Epidermal melanocyte (primary cell): ENCODE data around the gene LMLN.
"Not testable (repeated sequence)": the region's sequence is repeated elsewhere in the genome, so short reads cannot be mapped to it uniquely, and the experiment has no call there.

Experiments
- DNase-seq: peaks from one replicate; pipeline ENCODE4 v3.0.0; 2011; ENCODE audit warnings: low spot score; ENCODE audit not compliant: insufficient read length

Gene LMLN, protein sequence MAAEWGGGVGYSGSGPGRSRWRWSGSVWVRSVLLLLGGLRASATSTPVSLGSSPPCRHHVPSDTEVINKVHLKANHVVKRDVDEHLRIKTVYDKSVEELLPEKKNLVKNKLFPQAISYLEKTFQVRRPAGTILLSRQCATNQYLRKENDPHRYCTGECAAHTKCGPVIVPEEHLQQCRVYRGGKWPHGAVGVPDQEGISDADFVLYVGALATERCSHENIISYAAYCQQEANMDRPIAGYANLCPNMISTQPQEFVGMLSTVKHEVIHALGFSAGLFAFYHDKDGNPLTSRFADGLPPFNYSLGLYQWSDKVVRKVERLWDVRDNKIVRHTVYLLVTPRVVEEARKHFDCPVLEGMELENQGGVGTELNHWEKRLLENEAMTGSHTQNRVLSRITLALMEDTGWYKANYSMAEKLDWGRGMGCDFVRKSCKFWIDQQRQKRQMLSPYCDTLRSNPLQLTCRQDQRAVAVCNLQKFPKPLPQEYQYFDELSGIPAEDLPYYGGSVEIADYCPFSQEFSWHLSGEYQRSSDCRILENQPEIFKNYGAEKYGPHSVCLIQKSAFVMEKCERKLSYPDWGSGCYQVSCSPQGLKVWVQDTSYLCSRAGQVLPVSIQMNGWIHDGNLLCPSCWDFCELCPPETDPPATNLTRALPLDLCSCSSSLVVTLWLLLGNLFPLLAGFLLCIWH

DNA sequence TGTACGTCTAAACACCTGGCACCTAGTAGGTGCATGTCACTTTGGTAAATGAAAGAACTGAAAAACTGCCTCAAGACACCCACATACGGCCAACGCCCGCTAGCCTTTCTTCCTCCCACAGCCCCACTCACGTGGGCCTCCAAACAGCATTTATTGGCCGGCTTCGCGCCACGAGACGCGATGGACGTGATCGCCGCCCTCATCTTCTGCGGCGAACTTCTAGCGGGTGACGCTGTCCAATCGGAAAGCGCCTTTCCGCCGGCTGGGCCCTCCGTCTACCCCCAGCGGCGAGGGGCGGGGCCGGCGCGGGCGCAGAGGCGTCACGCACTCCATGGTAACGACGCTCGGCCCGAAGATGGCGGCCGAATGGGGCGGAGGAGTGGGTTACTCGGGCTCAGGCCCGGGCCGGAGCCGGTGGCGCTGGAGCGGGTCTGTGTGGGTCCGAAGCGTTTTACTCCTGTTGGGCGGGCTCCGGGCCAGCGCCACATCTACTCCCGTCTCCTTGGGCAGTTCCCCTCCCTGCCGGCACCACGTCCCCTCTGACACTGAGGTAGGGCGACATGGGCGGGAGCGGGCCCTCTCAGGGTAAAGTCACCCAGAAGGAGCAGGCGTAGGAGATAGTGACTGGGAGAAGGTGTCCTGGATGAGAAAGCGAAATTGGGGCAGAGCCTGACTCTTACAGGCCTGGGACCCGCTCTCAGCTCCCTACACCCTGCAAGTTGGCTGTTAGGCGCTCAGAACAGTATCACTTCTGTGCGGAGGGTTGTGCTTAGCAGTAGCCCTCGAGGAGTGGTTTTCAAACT lies at the start of gene LMLN:
Gene LMLN (plus strand): TSS at position 327 of the 803 bp plus-strand sequence. CDS start 29 bp downstream, at position 356.
- peak; percentile 85 for DNase-seq

DNA sequence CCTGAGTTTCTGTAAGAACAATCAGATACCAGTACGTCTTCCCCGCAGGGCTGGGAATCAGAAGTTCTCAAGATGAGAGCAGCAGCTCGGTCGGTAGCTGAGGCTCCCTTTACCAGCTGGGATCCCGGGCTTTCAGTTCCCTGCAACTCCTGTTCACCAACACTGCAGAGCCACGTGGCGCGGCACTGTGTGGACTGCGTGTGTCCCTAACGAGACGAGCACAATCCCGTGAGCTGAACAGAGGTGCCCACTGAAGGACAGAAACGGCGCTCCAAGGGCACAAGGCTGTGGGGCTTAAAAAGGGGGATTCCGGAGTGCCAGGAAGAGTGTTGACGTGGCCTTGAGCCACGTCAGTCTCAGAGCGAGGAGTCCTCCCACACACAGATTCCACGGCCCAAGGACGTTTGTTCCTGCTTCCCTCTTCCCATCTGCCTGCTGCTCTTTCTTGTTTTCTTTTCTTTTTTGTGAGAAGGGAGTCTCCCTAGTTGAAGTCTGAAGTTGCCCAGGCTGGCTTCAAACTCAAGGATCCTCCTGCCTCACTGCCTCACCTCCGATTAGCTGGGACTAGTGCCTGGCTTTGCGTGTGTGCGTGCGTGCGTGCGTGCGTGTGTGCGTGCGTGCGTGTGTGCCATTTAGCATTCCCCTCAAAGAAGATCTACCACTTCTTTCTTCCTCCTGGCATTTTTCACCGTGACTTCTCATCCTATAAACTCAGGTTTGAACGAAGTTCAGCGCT lies 47.1 kb upstream of the LMLN start:
- DNase-seq, result no peak

DNA sequence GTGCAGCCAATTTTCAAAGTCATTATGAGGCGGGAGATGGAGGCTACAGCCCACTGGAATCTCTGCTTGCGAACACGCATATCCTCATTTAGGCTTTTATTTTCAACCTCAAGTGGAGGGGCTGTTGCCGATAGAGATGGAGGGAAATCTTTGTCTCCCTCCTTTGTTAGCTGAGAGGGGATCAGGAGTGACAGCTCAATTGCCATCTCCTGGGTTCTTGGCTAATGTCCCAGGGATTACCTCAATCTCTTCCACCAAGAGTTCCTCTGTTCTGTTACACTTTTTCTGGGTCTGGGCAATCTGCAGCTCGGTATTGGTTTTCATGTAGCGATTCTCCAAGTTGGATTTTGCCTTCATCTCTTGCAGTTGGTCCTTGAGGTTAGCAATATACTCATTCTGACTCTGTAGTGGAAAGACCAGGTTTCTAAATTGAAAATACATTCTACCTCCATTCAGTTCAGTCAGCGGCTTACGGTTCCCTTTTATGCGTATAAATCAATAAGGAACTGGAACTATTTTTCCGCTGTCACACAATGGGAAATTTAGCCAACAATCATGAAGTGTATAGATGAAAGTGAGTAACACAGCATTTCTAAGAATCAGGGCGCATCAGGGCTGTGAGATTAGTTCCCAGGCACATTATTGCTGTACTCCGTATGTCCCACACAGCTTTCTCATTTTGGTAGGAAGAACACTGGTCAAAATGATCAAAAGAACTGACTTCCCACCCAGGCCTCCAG lies 46.2 kb upstream of the LMLN start:
- no peak for DNase-seq

DNA sequence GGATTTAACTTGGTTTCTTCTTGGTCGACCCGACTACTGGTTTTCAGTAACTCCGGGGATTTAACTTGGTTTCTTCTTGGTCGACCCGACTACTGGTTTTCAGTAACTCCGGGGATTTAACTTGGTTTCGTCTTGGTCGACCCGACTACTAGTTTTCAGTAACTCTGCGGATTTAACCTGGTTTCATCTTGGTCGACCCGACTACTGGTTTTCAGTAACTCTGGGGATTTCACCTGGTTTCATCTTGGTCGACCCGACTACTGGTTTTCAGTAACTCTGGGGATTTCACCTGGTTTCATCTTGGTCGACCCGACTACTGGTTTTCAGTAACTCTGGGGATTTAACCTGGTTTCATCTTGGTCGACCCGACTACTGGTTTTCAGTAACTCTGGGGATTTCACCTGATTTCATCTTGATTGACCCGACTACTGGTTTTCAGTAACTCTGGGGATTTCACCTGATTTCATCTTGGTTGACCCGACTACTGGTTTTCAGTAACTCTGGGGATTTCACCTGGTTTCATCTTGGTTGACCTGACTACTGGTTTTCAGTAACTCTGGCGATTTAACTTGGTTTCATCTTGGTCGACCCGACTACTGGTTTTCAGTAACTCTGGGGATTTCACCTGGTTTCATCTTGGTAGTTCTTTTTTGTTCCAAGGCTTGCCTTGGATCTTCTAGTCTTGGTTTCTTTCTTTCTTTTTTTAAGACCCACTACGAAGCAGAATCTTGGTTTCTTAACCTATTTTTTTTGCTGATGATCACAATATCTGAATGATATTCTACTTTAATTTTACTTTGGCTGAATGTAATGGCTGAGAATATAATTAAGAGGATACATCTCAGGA lies 38.4 kb upstream of the LMLN start:
- not testable (repeated sequence) for DNase-seq

DNA sequence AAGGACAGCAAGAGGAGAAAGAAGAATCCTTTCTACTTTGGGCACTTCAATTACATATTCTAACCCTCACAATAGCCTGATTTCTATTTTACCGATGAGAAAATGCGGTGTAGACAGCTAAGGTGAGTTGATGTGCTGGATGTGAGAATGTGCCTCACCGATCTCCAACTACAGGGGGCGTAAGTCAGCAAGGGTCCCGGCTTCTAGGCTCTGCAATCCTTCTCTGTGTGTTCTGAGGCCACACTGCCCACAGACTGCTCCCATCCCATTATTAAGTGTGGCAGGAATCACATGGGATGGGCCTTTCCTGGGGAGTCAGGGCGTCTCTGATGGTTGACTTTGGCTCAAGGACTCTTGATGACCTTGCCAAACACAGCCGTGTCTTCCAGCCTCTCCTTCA lies 33.6 kb upstream of the LMLN start:
- no peak for DNase-seq

DNA sequence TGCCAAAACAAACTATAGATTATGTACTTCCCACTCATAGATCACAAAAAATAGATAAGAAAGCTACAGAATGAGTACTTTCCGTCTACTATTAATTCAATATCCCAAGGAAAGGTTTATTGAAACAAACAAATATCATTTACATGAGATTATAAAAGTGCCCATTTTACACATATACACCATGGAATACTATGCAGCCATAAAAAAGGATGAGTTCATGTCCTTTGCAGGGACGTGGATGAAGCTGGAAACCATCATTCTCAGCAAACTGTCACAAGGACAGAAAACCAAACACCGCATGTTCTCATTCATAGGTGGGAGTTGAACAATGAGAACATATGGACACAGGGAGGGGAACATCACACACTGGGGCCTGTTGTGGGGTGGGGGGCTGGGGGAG lies 32.4 kb upstream of the LMLN start:
- not testable (repeated sequence) for DNase-seq

DNA sequence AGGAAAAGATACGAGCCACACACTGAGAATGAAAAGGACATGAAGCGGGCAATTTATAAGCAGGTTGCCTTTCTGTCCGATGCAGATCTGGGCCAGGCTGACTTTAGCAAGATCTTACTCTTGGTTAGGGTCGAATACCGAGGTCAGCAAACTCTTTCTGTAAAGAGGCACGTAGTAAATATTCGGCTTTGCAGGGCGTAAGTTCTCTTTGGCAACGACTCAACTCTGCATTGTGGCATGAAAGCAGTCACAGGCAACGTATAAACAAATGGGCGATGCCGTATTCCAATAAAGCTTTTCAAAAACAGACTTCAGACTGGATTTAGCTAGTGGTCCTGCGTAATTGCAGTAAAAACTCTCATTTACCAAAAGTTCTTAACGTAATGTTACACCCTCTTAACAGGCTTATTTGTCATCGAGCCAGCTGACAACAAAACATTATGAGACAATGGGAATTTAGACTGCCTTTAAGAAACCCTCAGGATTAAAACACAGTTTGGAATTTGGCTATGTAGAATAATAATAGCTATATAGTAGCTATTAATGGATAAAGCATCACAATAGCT lies 23.1 kb upstream of the LMLN start:
- DNase-seq, result no peak

DNA sequence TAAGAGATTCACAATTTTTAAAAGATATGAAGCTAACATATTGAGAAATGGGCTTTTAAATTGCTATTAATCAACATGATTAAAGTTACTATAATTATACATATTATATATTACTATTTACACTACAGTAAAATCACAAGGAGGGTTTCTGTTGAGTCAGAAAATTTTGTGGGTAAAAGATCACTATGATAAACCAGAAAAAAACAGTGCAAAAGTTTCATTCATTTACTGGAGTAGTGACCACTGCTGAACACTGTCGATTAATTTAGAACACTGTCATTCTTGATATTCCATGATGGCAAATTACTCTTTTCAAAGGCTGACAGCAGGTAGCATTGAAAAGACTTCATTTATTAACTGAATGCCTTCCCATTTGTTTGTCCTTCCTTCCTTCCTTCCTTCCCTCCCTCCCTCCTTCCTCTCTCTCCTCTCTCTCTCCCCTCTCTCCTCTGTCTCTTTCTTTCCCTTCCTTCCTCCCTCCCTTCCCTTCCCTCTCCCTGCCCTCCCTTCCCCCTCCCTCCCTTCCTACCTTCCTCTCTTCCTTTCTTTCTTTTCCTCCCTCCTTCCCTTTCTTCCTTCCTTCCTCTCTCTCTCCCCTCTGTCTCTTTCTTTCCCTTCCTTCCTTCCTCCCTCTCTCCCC lies 19.2 kb upstream of the LMLN start:
- no peak for DNase-seq

DNA sequence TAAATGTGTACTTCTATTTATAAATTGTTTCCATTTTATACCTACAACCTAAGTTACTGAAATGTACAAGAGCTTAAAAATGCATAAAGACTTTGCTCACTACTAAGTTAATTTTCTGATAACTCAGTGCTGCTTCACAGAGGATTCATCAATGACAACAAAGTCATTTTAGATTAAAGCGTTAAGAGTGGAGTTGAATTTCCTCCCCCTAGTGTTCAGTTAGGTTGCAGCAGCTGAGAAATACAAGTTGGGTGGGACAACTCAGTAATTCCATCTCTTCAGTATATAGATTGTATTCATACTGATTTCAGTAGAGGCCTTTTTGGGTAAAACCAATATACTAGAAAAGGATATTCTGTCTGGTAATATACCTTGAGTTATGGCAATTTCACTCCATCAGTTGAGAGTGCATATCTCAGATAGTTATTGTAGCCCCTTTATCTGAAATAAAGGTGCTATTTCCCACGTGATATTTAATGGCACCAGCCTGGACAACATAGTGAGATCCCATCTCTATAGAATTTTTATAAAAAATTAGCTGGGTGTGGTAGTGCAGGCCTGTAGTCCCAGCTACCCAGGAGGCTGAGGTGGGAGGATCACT lies 17.0 kb upstream of the LMLN start:
- DNase-seq, result no peak

DNA sequence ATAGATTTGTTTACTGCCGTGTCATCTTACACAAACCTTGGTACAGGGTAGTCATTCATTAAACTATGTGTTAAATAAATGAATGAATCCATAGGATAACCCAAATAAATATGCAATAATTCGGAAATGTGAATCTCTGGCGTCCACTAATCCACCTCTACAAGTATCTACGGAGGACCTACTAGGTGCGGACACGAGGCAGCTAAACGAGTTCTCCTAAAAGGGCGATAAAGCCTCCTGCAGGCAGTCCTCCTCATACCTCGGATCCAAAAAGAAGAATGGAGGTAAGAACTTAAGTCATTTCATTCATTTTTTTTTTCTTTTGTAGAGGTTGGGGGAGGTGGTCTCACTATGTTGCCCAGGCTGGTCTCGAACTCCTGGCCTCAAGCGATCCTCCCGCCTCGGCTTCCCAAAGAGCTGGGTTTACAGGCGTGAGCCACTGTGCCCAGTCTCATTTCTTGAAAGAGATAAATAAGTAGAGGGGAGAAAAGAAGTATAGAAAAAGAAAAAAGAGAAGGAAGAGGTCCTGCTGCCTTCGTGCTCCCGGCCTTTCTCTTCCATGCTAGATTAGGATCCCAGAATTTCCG lies 10.7 kb upstream of the LMLN start:
- DNase-seq, result no peak

DNA sequence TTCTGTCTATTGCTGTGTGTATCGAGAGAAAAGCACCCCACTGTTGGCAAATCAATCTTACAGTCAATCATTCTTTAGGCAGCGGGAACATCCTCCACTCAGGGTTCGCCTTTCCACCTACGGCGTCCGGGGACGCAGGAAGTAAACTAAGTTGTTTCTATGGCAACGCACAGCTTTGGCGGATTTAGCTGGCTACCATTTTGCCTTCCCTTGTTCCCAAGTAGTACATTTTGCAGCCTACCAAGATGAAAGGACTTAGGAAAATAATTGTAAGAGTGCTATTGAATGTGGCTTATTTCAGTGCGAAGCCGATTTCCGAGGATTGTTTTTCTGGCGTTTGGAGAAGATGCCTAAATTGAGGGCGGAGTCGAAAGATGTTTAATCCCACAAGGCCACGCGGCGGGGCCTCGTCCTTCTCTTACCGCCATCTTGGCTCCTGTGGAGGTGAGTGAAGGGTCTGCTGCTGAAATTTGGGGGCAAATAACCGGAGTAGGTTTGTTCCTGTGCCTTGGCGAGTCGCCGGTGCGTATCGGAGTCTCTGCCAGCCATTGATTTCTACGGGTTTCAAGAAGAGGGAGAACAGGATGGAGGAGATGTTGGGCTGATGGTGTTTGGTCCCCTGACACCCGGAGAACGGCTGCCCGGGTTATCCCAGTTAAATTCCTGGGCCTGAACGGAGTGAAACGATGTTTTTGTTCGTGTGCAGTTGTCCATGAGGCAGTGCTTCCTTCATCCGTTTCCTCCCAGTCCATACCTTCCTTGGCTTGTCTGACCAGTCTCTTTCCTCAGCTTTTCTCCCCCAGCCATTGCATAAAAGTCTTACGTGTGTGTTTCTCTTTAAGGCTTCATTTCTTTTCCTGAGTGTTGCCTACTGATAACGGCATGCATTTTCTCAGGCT lies 10.0 kb upstream of the LMLN start, which contains the start of gene RPL35A:
Gene RPL35A (plus strand): TSS at position 413 of the 899 bp plus-strand sequence. CDS start 778 bp downstream, outside the sequence.
- DNase-seq, result peak; percentile 79

DNA sequence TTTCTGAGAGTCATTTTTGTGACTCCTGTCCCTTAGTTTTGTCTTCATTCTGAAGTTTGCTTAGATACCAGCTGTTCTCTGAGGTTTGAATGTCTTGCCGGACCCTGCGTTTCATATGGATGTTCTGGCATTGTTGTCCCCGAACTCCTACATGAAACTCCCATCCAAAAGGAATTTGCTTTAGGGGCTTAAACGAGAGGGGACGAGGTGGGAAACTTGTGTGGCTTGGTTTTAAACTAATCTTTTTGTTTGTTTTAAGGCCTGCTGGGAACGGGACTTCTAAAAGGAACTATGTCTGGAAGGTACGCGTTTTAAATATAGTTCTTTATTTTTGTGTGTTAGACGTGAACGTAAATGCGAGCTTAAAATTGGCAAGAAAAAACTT lies 9.3 kb upstream of the LMLN start:
- no peak for DNase-seq

DNA sequence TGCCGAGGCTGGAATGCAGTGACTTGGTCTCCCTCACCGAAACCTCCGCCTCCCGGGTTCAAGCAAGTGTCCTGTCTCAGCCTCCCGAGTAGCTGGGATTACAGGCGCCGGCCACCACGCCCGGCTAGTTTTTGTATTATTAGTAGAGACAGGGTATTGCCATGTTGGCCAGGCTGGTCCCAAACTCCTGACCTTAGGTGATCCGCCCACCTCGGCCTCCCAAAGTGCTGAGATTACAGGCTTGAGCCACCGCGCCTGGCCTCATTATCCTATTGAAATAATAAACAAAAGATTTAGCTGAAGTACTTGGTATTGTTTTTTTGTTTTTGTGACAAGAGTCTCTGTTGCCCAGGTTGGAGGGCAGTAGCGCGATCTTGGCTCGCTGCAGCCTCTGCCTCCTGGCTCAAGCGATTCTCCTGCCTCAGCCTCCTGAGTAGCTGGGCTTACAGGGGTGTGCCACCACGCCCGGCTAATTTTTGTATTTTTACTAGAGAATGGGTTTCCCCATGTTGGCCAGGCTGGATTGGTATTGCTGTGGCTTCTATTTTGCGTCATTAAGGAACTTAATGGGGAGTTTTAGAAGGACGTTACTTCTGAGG lies 8.5 kb upstream of the LMLN start:
- DNase-seq, result no peak

DNA sequence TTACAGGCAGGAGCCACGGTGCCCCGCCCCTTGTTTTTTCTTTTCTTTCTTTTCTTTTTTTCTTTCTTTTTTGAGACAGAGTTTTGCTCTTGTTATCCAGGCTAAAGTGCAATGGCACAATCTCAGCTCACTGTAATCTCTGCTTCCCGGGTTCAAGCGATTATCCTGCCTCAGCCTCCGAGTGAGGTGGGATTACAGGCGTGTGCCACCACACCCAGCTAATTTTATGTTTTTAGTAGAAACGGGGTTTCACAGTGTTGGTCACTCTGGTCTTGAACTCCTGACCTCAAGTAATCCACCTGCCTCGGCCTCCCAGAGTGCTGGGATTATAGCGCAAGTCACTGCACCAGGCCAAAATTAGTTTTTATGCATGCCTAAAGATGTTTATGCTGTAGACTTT lies 7.6 kb upstream of the LMLN start:
- no peak for DNase-seq

DNA sequence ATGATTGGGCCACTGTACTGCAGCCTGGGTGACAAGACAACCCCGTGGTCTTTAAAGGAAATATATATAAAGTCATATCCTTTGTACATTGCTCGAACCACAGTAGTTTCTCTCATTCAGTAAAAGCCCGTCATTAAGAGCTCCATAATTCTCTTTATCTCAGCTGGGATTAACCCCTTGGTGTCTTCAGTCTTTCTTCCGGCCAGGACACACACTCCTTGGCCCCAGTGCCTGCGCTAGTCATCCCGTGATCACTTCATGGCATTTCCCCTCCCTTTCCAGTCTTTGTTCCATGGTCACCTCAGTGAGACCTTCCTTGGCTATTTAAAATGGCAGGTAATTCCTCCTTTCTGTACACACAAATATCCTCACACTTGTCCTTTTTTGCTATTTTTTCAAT lies 6.7 kb upstream of the LMLN start:
- DNase-seq, result no peak

DNA sequence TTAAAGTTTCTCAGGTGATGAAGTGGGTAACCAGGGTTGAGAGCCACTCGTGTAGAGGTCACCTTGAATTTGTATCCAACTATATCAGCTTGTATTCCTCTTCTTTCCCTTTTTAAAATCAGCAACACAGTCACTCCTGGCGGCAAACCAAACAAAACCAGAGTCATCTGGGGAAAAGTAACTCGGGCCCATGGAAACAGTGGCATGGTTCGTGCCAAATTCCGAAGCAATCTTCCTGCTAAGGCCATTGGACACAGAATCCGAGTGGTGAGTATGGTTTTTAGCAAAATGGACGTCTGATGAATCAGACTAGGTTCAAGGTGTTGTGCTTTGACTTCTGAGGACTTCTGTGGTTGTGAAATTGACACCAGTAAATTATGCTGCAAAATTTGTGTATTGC lies 6.1 kb upstream of the LMLN start:
- no peak for DNase-seq
